Hepatocyte (in vitro differentiated cells): Measurements from ENCODE around the gene SLC26A3.

Source experiments
- CTCF ChIP-seq: fragments of 200-600 bp; sonication (generic); IDR thresholded peaks from 2 replicates; pipeline ENCODE4 v1.5.1; 2016; ENCODE audit warnings: antibody characterized with exemption, mild to moderate bottlenecking; ENCODE audit not compliant: poor library complexity
- EZH2 ChIP-seq: fragments of 200-600 bp; sonication (generic); IDR thresholded peaks from 2 replicates; pipeline ENCODE4 v1.6.1; 2016; ENCODE audit warnings: antibody characterized with exemption, mild to moderate bottlenecking, borderline replicate concordance

- TF ChIP-seq CTCF (no peak), EZH2 (no peak)
Observed at GRCh38 chr7:107846324-107846723, 43.3 kb upstream of the SLC26A3 start.
